AG20443 (cell line): ENCODE measurements around the gene SERGEF.

Source experiments
- DNase-seq: peaks from one replicate; pipeline ENCODE4 v3.0.0; 2012; ENCODE audit warnings: low spot score, mixed read lengths

Gene SERGEF

DNA sequence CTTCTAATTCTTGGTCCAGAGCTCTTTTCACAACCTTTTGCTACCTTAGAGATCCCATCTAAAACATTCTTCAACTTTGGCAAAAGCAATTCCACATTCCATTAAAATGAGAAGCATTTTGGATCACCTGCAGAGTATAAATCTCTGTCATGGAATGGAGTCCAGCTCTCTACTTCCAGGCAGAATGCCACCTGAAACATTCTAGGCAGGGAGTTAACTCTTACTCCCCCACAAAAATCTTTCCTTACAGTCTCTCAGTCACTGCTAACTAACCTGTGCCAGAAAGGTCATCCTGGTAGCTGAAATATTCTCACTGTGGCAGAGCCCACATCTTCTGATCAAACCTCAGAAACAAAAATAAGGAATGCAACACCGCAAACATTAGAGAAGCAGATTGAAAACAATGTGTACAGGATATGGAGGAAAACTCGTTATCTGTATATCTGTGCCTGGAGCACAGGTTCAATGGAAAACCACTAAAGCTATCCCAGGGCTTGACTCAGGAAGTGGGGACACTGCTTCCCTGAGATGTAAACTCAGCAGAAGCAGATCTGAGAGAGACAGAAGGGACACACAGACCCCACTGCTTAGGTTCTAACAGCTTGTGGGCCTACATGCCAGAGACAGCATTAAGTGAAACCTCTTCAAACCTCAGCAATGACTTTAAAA is 199.3 kb downstream of the SERGEF start:
- DNase-seq, result no peak

- no peak for DNase-seq
Measured at GRCh38 chr11:17812865-17813187, 200.0 kb downstream of the SERGEF start.

DNA sequence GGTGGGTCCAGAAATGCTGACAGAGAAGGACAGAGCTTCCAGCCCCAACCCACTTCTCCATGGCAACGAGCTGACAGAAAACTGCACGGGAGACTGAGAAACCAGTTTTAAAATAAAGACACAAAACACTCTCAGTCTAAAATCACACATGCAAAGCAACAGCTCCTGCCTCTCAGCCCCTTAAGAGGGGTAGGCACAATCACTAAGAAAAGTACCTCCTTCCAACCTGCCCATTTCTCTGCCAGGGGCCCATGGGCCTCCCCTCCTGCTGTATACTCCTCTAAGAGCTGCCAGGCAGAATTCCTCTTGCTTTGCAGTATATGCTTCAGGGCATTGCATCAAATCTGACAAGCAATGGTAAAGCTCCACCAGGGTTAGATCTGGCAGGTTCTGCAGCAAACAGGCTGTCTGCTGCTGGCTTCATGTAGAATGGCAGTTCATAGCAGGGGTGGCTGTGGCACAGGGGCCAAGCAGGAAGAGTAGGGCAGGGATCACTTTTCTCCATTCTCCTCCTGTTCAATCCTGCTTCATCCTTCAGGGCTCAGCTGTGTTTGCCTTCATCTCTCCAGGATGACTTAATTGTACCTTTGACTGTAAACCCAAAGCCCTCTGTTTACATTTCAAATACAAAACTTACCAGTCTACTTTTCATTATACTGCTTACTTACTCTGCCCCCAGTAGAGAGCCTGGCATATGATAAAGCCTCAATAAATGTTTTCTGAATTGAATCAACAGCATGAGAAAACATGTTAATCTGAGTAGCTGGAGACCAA is 200.6 kb downstream of the SERGEF start:
- no peak for DNase-seq

DNA sequence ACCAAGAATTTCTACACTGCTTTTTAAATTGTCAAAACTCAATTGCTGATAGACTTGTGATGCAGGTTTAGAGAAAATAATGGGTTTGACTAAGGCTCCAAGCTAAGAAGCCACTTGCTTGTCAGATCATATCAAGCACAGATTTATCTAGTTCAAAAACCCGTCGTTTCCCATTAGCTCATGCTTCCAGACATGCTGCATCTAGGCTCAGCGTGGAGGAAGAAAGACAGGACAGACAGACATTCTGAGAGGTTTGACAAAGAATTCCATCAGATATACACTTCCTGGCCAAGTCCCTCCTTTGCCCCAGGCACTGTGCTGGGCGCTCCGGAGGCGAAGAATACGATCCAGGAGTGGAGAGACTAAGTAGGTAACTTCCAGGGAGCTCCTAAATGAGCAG is 201.5 kb downstream of the SERGEF start:
- DNase-seq, result no peak

- peak; percentile 53 for DNase-seq
Measured at GRCh38 chr11:17810746-17811145, 202.1 kb downstream of the SERGEF start.

DNA sequence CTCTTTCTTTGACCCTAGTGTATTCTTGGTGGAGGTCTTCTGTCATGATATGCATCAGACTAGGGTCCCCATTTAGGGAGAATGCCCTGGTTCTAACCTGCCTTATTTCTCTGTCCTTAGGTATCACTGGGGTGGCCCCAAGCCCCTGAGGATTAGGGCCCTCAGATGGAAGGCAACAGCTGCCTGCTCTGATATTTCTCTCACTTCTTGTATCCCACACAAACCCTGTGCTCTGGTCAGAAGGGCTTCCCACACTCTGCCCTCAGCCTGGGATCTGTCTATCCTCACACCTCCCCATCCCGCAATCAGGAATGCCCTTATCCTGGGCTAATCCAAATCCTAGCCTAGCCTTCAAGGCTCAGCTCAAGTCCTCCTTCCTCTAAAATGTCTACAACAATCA is 202.8 kb downstream of the SERGEF start:
- DNase-seq, result no peak

DNA sequence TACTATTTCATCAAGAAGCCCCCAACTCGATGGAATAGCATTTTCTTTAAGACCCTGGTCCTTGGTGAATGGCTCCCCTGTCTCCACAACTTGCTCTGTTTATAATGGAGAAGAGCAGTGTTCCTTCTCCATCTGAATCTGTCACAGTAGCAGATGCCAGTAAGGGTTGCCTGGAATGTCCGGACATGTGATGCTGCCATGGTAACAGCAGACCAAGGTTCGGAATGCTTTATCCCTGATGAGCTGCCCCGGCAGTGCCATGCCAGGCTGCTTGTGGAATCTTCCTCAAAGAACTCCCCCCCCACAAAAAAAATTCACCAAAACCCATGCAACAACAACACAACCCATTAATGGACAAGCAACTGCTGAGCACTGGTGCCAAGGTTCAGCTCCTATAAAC is 205.8 kb downstream of the SERGEF start:
- peak; percentile 39 for DNase-seq

GRCh38 chr11:17805873-17806272 is 207.0 kb downstream of the SERGEF start:
- no peak for DNase-seq

DNA sequence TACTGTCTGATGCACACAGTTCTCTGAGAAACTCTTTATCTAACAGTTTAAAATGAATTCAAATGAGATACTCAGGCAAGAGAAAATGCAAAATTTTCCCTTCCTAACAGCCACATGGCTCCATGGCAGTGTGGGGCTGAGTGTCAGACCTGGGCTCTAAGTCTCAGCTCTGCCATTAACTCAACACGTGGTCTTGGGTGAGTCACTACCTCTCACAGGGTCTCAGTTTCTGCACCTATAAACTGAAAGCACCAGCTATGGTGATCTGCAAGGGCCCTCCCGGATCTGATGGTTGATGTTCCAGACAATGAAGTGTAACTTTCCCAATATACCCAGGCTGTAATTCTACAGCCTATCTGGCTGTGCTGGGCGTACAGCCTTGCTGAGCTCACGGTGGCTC is 207.8 kb downstream of the SERGEF start:
- no peak for DNase-seq

- no peak for DNase-seq
Measured at GRCh38 chr11:17803754-17804334, 209.0 kb downstream of the SERGEF start.

DNA sequence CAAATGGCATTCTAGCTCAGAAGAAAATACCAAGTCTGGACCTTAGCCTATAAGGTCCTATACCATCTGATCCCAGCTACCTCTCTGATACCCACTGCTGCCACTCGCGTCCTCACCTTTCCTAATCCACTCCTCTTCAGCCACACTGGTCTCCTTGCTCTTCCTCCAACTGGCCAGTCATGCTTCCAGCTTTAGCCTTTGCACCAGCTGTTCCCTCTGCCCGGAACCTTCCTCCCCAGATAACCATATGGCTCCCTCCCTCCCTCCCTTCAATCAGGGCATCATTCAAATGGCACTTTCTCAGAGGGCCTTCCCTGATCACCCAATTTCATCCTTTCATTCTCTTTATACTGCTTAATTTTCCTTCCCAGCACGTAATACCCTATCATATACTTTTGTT is 210.4 kb downstream of the SERGEF start:
- no peak for DNase-seq

GRCh38 chr11:17801166-17801565 is 211.7 kb downstream of the SERGEF start:
- no peak for DNase-seq

GRCh38 chr11:17799147-17799546 is 213.7 kb downstream of the SERGEF start:
- DNase-seq, result no peak

GRCh38 chr11:17798716-17799115 is 214.1 kb downstream of the SERGEF start:
- no peak for DNase-seq

GRCh38 chr11:17798253-17798652 is 214.6 kb downstream of the SERGEF start:
- no peak for DNase-seq

- no peak for DNase-seq
Measured at GRCh38 chr11:17796154-17796553, 216.7 kb downstream of the SERGEF start.

DNA sequence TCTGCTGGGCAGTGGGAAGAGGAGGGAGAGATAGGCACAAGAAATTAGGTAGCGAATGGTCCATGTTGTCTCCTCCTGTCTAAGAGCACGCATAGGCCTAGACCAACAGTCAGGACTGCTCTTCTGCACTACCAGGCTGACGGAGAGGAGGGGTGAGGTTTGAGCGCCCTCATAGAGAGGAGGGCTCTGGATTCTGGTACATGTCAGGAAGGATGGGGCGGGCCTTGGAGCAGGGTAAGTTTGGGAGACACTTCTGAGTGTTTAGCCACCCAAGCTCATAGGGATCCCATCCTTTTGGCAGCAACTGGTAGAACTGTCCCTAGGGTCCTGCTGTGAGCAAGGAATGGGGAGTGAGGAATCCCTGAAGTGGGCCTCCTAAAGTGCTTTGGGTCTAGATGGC is 217.9 kb downstream of the SERGEF start:
- DNase-seq, result no peak

DNA sequence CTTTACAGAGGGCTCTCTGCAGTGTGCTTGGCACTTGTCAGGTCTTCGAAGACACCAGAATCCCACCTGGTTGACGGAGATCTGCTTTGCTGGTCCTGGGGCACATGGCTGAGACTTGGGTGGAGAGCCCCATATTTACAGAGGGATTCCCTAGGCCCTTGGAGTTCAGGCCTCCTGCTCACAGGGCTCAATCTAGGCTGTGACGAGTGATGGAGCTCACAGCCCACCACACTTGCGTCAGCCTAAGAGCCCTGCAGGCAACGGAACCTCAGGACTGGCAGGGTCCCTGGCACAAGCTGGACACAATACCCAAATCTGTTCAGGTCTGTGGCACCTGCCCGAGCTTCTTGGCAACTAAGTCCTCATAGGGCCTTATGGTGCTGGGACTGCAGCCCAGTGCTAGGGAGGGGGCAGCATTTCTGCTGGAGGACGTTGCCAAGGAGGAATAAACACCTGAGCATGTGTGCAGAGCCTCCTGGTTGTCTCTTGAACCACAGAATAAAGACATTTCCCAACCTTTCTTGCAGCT is 219.1 kb downstream of the SERGEF start:
- DNase-seq, result no peak

DNA sequence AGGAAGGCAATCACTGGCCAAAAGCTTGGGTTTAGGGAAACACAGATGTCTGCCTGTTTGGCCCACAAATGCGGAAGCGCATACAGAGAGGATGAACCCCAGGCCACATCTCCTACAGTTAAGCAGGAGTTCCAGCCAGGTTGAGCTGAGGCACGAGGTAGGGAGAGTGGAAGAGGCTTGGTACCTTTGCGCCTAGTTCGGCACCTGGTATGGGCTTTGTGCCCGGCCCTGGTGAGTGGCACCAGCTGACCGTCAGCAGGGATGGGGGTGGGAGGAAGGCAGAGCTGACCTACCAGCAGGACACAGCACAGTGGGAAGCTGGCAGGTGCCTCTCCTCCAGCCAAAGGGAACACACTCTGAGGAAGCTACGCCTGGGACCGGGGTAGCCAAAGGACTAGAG is 220.7 kb downstream of the SERGEF start:
- DNase-seq, result no peak

- no peak for DNase-seq
Measured at GRCh38 chr11:17791144-17791543, 221.7 kb downstream of the SERGEF start.

DNA sequence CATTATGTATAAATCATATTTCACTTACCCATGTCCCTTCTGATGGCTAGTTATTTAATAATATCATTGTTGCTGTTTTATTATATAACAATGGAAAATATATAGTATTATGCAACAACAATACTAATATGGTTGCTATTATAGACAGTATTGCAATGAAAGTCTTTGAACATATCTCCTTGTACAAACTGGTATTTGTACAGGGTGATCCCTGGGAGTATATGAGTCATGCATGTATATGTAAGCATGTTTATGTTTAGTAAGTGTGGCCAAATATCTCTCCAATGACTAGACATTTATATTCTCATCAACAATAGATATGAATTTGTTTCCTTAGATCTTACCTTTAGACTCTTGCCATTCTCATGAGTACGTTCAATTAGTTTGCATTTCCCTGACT is 222.4 kb downstream of the SERGEF start:
- no peak for DNase-seq

- DNase-seq, result no peak
Measured at GRCh38 chr11:17788084-17788483, 224.8 kb downstream of the SERGEF start.

DNA sequence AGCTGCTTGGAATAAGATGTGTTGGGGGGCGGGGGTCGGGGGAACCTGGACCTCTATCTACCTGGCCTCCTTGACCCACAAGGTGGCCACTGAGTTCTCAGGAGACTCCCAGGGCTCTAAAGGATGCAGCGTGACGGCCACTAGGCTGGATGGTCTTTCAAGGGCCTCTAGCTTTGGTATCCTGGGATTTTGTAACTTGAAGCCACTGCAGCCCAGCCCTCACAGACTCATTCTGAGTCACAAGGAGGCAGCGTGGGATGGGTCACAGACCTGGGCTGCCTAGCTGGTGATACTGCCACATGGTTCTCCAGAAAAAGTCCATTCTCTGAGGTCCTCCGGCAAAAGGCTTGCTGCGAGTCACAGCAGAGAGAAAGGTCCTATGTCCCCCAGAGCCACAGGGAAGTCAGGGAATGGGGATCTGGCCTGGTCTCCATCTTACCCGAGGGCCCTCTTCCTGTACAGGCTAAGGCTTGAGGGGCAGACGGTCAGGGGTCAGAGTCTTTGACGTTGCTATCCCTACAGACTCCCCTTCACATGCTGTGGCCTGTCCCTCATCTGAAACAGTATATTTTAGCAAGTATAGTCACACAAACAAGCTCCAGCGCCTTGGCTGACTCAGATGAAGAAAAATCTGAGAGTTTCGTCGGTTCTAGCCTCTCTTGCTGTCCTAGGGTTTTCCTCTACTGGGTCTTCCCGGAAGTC is 225.9 kb downstream of the SERGEF start:
- peak; percentile 91 for DNase-seq
